BE2C (cell line): ENCODE measurements around the gene ARPIN.
"Not testable (repeated sequence)": the region's sequence is repeated elsewhere in the genome, so short reads cannot be mapped to it uniquely, and the experiment has no call there.

Source experiments
- DNase-seq: peaks from one replicate; pipeline ENCODE4 v3.0.0-alpha.2; 2020
- H3K27me3 ChIP-seq: fragments of 250-450 bp; sonication (Bioruptor Pico); 2 replicates; pipeline ENCODE4 v1.5.1; 2020; ENCODE audit warnings: mild to moderate bottlenecking
- H3K36me3 ChIP-seq: fragments of 250-450 bp; sonication (Bioruptor Pico); 2 replicates; pipeline ENCODE4 v1.5.1; 2020; ENCODE audit warnings: mild to moderate bottlenecking
- H3K4me1 ChIP-seq: fragments of 250-450 bp; sonication (Bioruptor Pico); 2 replicates; pipeline ENCODE4 v1.5.1; 2020
- H3K4me3 ChIP-seq: 2 replicates; pipeline ENCODE4 v1.5.1; 2011; ENCODE audit warnings: low read depth, low read length
- H3K9me3 ChIP-seq: fragments of 250-450 bp; sonication (Bioruptor Pico); 2 replicates; pipeline ENCODE4 v1.5.1; 2020
- CTCF ChIP-seq: IDR thresholded peaks from 2 replicates; pipeline ENCODE4 v1.5.1; 2012; ENCODE audit warnings: mild to moderate bottlenecking, low read depth, low read length

Gene ARPIN

GRCh38 chr15:89946681-89947299 lies 34.0 kb upstream of the ARPIN start:
- no peaks in the 10 kb centered on the region for H3K27me3 ChIP-seq
- no peak for TF ChIP-seq CTCF
- H3K4me3 ChIP-seq, result no peak overlapping the region
- no peaks in the 10 kb centered on the region for H3K9me3 ChIP-seq
- no peaks in the 10 kb centered on the region for H3K36me3 ChIP-seq
- no peak for DNase-seq
- H3K4me1 ChIP-seq, result no peaks in the 10 kb centered on the region

- DNase-seq, H3K4me1 ChIP-seq, H3K4me3 ChIP-seq, H3K27me3 ChIP-seq, H3K36me3 ChIP-seq, H3K9me3 ChIP-seq: not testable (repeated sequence)
Observed at GRCh38 chr15:89943721-89944120, 31.0 kb upstream of the ARPIN start.

- Histone ChIP-seq H3K9me3 (no peaks in the 10 kb centered on the region), H3K27me3 (no peaks in the 10 kb centered on the region), H3K4me1 (no peaks in the 10 kb centered on the region), H3K36me3 (no peaks in the 10 kb centered on the region), H3K4me3 (no peak overlapping the region)
- no peak for TF ChIP-seq CTCF
- DNase-seq, result no peak
Observed at GRCh38 chr15:89939910-89940309, 27.2 kb upstream of the ARPIN start.

- H3K4me3 ChIP-seq, H3K9me3 ChIP-seq, H3K27me3 ChIP-seq, DNase-seq, H3K36me3 ChIP-seq, H3K4me1 ChIP-seq: not testable (repeated sequence)
Observed at GRCh38 chr15:89939377-89939776, 26.6 kb upstream of the ARPIN start.

GRCh38 chr15:89937365-89938350 lies 24.9 kb upstream of the ARPIN start:
- no peak for DNase-seq
- Histone ChIP-seq H3K4me3 (no peak overlapping the region), H3K9me3 (no peaks in the 10 kb centered on the region), H3K27me3 (no peaks in the 10 kb centered on the region), H3K4me1 (no peaks in the 10 kb centered on the region), H3K36me3 (no peaks in the 10 kb centered on the region)
- TF ChIP-seq CTCF, result no peak

- DNase-seq, result no peak
- Histone ChIP-seq H3K27me3 (no peaks in the 10 kb centered on the region), H3K9me3 (no peaks in the 10 kb centered on the region), H3K36me3 (no peaks in the 10 kb centered on the region), H3K4me1 (no peaks in the 10 kb centered on the region), H3K4me3 (no peak overlapping the region)
- TF ChIP-seq CTCF, result no peak
Observed at GRCh38 chr15:89936786-89937265, 24.1 kb upstream of the ARPIN start.
